NCI-H82 treated with DMSO at 0.1 percent for 48 hours (cell line): ENCODE data around the gene LAPTM5.

Experiments used
- DNase-seq: peaks from one replicate; lab custom pipeline; 2025; ENCODE audit not compliant: unreplicated experiment; lab: John Stamatoyannopoulos, UW

LAPTM5 gene

DNA sequence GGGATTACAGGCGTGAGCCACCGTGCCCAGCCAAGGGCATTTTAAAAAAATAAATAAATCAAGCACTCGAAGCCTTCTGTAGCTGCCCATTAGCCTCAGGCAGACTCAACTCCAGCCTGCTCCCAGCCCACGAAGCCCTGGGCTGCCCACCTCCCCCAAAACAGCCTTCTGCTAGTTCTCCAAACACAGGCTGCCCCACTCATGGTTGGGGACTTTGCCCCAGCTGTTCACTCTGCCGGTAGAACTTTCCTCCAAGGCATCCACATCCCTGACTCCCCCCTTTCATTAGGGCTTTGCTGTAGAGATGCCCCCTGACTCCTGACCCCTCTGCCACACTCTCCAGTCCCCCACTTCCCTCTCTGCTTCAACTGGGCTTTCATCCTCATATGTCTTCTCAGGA is 29.7 kb upstream of the LAPTM5 start:
- no peak for DNase-seq

DNA sequence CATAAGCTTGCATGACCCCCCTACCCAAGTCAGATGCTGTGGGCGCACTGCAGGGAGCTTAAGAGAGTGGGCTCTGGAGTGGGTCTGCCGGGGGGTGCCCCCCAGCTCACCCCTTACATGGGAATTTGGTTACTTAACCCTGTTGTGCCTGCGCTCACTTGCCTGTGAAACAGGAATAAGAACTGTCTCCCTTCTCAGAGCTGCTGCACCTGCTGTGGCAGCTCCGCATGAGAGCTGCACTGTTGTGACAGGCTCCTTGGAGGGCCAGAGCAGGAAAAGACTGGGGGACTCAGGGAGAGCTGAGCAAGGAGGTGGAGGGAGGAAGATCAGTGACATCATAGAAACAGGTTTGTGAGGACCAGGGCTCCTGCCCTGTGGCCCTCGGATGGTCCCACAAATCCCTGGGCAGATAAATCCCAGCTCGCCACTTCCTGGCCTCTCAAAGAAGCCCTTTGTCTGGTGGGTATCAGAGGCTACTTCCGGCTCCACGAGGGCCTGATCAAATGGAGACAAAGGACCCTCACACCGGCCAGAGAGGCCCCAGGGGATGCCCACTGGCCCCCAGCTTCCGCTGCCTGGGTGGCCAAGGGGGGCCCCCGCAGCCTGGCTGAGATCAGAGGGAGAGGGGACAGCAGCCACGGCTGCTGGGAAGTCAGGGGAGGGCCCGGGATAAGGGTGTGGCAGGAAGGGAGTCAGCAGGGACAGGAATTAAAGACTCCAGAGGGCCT is 28.9 kb upstream of the LAPTM5 start:
- no peak for DNase-seq

DNA sequence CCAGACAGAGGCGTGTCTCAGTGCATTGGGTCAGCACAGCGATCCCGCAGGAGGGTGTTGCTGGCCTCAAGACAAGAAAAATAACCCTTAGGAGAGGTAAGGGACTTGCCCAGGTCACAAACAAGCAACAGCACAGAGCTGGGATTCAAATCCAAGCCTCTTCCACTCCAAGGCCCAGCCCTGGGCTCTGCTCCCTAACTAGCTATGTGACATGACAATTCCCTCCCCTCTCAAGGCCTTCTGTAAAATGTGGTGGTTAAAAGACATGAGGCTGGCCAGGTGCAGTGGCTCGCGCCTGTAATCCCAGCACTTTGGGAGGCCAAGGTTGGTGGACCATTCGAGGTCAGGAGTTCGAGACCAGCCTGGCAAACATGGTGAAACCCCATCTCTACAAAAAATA is 28.1 kb upstream of the LAPTM5 start:
- DNase-seq = no peak

DNA sequence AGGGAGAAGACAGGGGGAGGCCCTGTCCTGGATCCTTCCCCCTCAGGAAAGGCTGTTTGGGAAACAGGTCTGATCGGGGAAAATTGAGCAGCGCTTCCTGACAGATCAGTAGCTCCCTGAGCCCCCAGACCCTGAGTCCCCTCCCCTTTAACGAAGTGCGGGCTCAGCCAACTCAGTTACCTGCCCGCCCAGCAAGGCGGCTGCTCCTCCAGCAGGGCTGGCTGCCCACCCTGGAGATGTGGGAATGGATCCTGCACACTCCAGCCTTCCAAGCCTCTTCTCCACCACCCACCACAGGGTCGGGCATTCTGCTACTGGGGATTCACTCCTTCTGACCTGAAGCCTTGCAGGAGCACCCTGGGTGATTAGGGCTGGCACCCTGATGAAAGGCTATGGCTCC is 27.6 kb upstream of the LAPTM5 start:
- no peak for DNase-seq

DNA sequence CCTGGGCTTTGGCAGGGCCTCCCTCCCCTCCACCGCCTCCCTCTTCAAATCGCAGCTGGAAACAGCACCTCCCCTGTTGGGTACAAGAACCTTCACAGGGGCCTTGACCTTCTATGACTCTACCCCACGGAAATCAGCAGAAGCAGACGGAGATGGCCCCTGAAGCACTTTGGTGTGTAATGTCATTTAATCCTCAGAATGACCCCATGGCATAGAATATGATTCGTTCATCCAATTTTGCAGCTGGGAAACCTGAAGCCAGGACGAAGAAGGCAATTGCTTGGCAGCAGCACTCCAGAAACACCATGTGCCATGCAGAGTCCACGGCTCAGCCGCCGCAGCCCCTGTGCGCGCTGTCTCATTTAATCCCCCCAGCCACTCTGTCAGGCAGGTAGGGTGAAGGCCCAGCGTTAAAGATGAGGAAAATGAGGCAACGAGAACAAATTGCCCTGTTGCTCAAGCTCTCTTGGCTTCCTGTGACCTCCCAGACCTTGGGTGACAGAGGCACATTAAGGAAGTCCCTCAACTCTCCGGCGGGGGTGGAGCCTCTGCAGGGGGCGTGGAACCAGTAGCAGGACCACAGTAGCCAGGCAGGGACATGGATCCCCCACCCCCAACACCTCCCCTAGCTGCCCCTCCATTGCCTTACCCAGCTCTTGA is 25.8 kb upstream of the LAPTM5 start:
- no peak for DNase-seq

DNA sequence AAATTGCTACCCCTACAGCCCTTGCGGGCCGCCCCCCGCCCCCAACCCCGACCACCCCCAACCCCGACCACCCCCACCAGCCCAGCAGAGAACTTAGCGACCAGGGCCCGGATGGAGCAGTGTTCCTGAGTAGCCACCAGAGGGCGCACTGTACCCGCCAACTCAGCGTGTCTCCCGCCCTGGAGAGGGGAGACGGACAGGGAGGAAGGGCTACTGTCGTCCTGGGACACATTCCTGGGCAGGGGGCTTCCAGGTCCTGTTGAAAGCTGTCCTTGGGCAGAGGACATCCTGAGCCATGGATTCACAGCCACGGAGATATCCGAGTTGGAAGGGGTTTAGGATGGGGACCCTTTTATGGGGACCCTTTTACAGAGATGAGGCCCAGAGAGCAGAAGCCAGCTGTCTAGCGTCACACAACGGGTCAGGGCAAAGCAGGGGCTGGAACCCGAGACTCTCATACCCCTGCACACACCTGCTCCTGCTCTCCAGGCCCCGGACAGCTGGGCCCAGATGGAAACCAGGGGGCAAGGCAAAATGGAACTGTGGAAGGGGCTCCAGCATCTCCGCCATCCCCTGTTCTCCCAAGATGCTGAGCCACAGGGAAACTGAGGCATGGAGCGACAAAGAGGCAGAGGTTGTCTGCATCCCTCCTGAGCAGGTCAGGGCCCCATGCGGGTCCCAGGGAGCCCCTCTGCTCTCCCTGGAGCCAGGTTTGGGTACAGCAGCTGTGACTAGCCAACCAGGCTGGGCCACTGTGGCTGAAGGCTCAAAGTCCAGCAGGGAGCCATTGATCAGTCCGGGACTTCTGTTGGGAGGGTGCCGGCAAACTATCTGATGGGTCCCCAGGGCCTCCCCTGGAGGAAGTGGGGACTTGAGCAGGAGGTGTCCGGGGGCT is 25.0 kb upstream of the LAPTM5 start:
- peak; percentile 66 for DNase-seq

DNA sequence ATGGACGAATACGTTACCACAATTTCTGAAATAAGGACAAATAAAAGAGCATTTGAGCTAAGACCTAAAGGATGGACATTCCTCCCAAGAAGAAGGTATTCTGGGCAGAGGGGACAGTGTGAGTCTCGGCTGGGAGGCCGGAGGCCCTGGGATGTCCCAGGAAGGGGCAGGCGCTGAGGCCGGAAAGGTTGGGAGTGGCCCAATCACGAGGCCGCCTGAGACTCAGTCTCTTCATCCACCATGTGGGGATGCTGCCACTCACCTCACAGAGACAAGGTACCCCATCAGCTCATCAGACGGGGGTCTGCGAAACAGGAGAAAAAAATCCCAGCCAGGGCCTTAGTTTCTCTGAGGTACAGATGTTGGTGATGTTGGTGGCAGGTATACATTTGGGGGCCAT is 24.3 kb upstream of the LAPTM5 start:
- DNase-seq = no peak

DNA sequence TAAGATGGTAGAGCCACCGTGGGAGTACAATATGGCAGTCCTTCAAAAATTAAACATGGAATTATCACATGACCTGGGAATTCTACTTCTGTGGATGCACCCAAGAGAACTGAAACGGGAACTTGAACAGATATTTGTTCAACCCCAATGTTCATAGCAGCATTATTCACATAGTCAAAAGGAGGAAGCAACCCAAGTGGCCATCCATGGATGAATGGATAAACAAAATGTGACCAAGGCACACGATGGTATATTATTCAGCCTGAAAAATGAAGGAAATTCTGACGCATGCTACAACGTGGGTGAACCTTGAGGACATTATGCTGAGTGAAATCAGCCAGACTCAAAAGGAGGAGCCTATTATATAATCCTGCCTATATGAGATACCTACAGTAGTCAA is 22.8 kb upstream of the LAPTM5 start:
- no peak for DNase-seq

DNA sequence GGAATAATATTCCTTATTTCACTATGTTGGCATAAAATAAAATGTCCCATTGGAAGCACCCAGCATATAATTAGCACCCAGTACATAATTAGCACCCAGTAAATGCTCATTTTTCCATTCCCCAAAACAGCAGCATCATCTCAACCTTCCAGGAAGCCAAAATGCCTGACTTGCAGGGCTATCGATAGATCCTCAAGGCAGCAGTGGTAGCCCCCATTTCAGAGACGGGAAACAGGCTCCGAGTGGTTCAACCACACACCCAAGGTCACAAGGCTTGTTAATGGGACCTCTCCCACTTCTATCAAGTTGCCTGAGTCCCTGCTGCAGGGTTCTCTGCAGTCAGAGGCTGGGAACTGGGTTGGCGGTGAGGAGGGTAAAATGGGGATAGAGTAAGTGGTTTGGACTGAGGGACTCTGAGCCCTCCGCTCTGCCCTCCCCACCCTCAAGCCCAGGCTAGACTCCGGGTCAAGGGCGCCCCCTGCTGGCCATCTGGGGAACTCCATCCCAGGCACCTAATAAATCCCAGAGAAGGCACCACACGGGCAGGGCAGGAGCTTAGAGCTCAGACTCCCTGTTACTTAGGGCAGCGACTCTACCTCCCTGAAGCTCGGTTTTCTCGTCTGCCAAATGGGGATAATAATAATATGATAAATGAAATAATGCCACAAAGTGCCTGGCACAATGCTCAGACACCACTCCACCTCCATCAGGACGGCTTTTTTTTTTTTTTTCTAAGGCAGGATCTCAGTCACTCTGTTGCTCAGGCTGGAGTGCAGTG is 21.9 kb upstream of the LAPTM5 start:
- peak; percentile 80 for DNase-seq

DNA sequence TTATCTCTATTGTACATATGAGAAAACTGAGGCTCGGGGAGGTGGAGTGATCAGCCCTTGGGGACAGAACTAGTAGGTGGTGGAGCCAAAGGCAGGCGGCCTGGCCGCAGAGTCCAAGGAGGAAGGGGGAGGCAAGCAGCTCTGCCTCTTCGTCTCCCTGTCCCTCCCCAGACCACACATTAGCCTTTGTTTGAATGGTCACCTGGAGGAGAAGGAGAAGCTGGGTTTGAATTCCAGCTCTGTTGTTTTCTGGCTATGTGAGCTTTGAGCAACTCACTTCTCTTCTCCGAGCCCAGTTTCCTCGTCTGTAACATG is 21.4 kb upstream of the LAPTM5 start:
- no peak for DNase-seq

DNA sequence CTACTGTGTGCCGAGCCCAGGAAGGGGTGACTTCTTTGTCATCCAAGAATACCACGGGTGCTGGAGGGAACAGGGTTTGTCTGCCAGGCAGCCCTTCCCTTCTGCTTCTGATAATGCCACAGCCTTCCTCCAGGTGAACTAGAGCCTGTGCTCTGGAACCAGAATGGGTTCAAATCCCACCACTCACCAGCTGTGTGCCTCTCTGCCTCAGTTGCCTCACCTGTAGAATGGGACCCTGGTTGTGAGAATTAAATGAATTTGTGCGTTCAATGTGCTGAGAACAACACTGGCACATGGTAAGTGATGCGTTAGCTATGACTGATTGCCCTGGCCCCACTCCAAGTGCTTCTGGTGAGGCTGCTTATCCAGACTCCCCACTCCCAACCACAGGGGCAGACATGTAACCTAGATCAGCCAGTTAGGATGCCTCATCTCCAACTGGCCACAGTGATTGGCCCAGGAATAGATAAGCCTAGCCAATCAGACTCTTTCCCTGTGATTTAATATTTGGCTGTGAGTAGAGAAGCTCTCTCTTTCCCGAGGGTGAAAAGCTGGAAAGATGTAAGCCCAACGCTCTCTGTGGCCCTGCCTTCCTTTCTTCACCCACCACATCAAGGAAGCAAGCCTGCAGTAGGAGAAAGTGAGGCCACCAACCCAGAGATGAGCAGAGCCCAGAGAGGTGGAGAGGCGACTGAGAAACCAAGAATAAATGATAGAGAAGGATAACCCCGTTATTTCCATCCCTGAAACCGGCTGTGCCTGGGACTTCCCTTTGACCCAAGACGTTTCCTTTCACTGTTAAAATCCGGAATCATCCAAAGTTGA is 20.8 kb upstream of the LAPTM5 start:
- DNase-seq = peak; percentile 59

DNA sequence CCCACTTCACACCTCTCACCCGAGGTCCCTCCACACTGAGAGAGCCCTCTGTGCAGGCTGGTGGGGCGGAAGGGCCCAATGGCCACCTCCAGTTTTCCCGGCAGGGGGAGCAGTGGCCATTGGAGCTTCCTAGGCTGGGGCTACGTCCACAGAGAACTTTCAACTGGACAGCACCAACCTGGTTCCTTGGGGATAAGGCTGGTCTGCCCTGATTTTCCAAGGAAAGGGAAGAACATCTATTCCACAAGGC is 20.3 kb upstream of the LAPTM5 start:
- no peak for DNase-seq

DNA sequence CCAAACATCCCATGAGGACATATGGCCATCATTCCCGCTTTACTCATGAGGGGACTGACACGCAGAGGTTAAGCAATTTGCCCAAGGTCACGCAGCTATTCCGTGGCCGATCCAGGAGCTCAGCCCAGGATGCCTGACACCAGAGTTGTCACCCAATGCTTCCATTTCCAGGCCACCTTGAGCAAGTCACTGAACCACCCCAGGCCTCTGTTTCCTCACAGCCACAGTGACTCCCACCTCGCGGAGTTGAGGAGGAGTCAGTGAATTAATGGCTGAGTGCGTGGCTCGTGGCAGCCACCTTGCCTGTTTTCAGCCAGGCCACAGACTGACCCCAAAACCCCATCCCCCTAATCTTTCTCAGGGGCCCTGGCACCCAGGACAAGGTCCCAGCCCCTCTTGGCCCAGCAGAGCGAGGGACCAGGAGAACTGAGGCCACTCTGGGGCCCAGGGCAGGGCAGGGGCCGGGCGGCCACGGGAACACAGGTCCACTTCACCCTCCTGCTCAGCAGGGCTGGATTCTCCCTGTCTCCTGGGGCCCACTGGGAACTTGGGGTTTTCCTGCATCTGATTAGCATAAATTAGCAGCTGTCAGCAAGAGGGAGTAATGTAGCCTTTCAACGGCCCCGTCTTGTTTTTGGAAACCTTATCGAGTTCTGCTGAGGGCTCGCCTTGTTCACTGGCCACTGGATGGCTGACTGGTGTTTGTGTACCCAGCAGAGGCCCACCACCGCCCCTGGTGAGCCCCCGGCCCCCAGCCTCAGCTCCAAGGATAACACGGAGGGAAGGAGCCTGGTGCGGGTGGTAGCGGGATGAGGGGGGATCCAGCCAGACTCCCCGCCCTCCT is 19.7 kb upstream of the LAPTM5 start:
- no peak for DNase-seq

DNA sequence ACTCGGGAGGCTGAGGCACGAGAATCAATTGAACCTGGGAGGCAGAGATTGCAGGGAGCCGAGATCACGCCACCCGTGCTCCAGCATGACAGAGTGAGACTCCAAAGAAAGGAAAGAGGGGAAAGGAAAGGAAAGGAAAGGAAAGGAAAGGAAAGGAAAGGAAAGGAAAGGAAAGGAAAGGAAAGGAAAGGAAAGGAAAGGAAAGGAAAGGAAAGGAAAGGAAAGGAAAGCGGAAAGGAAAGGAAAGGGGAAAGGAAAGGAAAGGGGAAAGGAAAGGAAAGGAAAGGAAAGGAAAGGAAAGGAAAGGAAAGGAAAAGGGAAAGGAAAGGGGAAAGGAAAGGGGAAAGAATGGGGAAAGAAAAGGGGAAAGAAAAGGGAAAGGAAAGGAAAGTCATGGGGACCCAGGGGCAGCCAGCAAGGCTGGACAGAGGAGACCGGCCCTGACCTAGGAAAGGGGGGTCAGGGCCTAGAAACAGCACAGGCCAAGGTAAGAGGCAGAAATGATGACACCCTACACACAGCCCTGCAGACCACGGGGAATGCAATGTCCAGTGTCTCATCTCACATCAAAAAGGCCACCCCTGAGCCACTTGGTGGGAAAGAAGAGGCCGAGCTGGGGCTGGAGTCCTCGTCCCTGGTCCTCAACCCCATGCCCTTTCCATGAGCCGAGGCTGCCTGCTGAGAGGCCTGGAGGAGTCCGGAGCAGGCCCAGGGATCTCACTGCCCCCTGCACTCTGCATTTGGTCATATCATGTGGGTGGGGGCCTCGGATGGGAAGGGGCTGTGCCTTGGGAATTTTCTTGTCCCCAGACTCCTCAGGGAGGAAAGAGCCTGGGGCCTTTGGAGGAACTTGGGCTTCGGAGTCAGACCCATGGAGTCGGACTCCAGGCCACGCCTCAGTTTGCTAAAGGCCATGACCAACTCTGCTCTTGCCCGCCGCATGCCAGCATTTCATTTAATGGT is 18.8 kb upstream of the LAPTM5 start:
- DNase-seq = no peak

DNA sequence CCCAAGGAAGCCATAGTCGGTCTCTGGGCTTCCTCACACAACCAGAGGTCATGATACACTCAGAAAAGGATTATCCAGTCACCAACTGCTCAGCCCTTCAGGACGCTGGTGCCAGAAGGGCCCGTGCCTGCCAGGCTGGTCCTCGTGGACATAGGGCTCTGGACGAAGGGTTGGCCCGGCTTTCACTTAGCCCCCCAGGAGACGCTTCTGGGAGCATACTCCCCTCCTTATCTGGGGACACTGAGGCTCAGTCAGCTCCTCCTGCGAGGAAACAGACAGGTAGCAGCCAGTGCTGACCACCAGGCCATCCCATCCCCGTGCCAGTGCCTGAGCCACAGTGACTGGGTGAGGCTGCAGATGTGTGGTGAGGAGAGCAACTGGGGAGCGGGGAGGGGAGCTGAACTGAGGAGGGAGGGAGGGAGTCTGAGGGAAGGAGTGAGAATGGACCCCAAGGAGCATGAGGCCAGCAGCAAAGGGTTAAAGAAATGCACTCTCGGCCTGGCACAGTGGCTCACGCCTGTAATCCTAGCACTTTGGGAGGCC is 17.9 kb upstream of the LAPTM5 start:
- DNase-seq = no peak

DNA sequence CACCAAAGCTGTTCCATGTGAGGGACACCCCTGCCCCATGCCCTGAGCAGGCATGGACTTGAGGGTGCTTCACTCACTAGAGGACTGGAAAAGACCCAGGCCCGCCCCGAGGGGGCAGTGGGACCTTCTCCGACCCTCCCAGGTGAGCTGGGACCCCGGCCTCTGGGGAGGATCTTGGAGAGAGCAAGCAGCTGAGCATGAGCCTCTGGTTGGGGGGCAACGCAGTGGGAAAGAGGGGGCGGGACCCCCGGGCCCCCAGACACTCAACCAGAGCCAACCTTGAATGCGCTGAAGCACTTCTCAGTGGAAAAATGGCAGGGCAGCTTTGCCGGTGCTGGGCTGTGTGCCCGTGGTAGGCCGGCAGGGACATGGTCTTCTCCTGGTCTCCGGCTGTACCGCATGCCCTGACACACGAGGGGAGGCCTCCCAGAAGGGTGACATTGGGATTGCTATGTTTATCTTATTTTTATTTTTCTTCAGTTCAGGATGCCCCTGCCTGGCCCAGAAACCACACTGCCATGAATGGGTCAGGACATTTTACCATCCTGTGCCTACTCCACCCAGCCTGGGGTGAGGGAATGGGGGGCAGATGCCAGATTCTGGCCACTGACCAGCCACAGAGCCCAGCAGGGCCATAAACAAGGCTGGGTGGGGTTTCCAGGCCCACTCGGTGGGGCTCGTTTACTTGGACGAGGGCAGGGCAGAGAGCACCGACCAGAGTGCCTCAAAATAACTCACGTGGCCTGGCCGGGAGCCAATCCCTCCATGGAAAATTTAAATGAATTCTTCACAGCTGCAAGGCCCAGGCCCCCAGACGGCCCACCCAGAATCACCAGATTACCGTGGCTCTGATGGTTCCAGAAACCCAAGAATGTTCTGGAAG is 17.2 kb upstream of the LAPTM5 start:
- no peak for DNase-seq

DNA sequence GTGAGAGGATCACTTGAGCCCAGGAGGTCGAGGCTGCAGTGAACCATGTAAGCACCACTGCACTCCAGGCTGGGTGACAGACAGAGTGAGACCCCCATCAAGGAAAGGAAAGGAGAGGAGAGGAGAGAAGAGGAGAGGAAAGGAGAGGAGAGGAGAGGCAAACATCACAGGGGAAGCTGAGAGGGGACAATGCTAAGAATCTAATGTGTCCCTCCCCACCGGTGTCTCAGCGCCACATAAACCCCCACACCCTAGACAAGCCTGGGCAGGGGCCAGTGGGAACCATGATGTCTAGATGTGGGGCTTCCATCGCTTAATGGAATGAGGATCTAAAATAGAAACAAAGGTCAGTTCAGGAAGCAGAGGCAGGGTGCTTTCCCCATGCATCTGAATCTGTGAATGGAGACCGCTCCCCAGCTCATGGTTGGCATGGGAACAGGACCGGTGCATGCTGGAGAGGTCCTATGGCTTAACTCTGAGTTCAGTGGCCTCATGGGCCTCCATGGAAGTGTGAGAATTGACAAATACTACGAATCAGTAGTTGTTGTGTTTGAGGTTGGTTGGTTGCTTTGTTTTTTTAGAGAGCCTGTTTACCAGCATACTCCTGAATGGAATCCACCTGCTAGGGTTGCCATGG is 16.3 kb upstream of the LAPTM5 start:
- DNase-seq = no peak
